Adrenal gland (tissue), 12 donors: ENCODE results near the gene MGAT1. TPM values are rescaled to one million over a fixed set of nuclear protein-coding genes. Genes with fewer than 3 reads are reported as not detected.

Experiments
- DNase-seq, 7 donors: peaks; one replicate each; pipeline ENCODE4 v3.0.0-alpha.2; 2019 to 2020
- H3K27ac ChIP-seq, 5 donors: fragments of 200-600 bp; sonication (generic) in 4 of 5; 1 replicate in 3 of 5; 2 replicates in 2 of 5; pipeline versions ENCODE4 v1.5.1 to v1.8.0; 2016 to 2020; ENCODE audit warnings: mild to moderate bottlenecking in 1 of 5
- H3K27me3 ChIP-seq: fragments of 200-600 bp; 2 replicates; pipeline ENCODE4 v1.8.0; 2021
- H3K36me3 ChIP-seq, 2 donors: fragments of 200-600 bp; replicated peaks in 1 of 2; 1 replicate in 1 of 2; 2 replicates in 1 of 2; pipeline versions ENCODE4 v1.5.1 to v1.8.0; 2018 to 2022
- H3K4me1 ChIP-seq, 2 donors: fragments of 200-600 bp; replicated peaks in 1 of 2; 1 replicate in 1 of 2; 2 replicates in 1 of 2; pipeline versions ENCODE4 v1.5.1 to v1.8.0; 2018 to 2021
- H3K4me3 ChIP-seq, 4 donors: fragments of 200-600 bp; sonication (generic) in 3 of 4; one replicate each; pipeline ENCODE4 v1.5.1; 2016 to 2018
- H3K9me3 ChIP-seq, 3 donors: fragments of 200-600 bp; sonication (generic) in 1 of 3; replicated peaks in 1 of 3; 1 replicate in 2 of 3; 2 replicates in 1 of 3; pipeline versions ENCODE4 v1.5.1 to v1.8.0; 2016 to 2021
- CTCF ChIP-seq, 6 experiments: fragments of 450-650 bp in 4 of 6; fragments of 200-600 bp in 2 of 6; sonication (generic) in 1 of 6; IDR thresholded peaks; 1 replicate in 5 of 6; 2 replicates in 1 of 6; pipeline versions ENCODE4 v1.5.1 to v1.8.0; 2016 to 2021; ENCODE audit warnings: antibody characterized with exemption in 6 of 6, mild to moderate bottlenecking in 2 of 6, moderate library complexity in 1 of 6
- POLR2A ChIP-seq, 2 donors: fragments of 450-650 bp; IDR thresholded peaks; one replicate each; pipeline ENCODE4 v1.6.1; 2017; ENCODE audit warnings: antibody characterized with exemption in 2 of 2, mild to moderate bottlenecking in 2 of 2, moderate library complexity in 1 of 2
- WGBS, 4 donors: extraction: QIAGEN DNeasy Blood & Tissue Kit in 2 of 4; methylation state at CpG; one replicate each; pipeline versions ENCODE4 v1.1.5 to v1.1.7; 2013 to 2017; 5-methylcytosine and 5-hydroxymethylcytosine counted together
- intact Hi-C, 2 donors: fragments of 100-400 bp; cut with DNase I; formaldehyde crosslinking; loops; one replicate each; pipeline versions ENCODE4 v1.14.1 to v1.15.0; 2022 to 2023
- polyA plus RNA-seq, 3 donors: library from polyadenylated mRNA; stranded (reverse); fragments of 200-250 nt in 2 of 3; fragments of 350-450 nt in 1 of 3; fragmentation: Illumina TruSeq in 1 of 3; extraction: RNeasy Lipid Tissue Mini Kit (QIAGEN cat#74804) in 1 of 3; gene quantifications; one replicate each; pipeline ENCODE4 v1.2.3, GENCODE V29; 2013 to 2014
- total RNA-seq, 9 donors: library from RNA; depleted of rRNA in 4 of 9; stranded (reverse); fragments of >200 nt in 4 of 9; fragments of 120-200 nt in 1 of 9; fragmentation: NEBNext Ultra II Directional in 1 of 9; extraction: Animal tissue kit (Norgen Biotek cat#: 25700) in 1 of 9; gene quantifications; one replicate each; pipeline versions ENCODE4 v1.1.0 to v1.2.4, GENCODE V29; 2013 to 2023
- donor health status: healthy with polysubstance abuse.
- donor health status: Bipolar disorder and iron deficiency.
- donor health status: DM: yes; HTN: yes; CAD: no.
- donor health status: DM: no; HTN: no; CAD: no.
- donor health status: DM: no; HTN: no; CAD: no.
- donor health status: DM: yes; HTN: yes; CAD: no.

The MGAT1 gene
- total and polyA plus RNA-seq, 12 donors, result 46.8 to 224 (median 140) TPM

GRCh38 chr5:180804129-180804618 lies 1.6 kb upstream of the MGAT1 start:
- peak overlapping the region in 1 of 4 donors; percentile 79 for H3K4me3 ChIP-seq
- DNase-seq, result peak in 3 of 7 donors; percentile 22 to 48 (median 28)

GRCh38 chr5:180803181-180804128 lies 849 bp upstream of the MGAT1 start:
- Histone ChIP-seq H3K27ac (peak overlapping the region; percentile 61 to 99 (median 96)), H3K4me1 (peaks cover 28 to 87% of the 10 kb centered on the region in 2 donors), H3K27me3 (no peaks in the 10 kb centered on the region), H3K9me3 (no peaks in the 10 kb centered on the region), H3K36me3 (no peaks in the 10 kb centered on the region), H3K4me3 (peak overlapping the region in 2 of 4 donors; percentile 79)
- peak in 1 of 2 donors; percentile 20 for TF ChIP-seq POLR2A (IDR thresholded peaks at IDR 0.05)
- peak in 1 of 6 experiments; percentile 3 for TF ChIP-seq CTCF (IDR thresholded peaks at IDR 0.05)
- intact Hi-C loops, result no loop called here
- peak; percentile 60 to 80 (median 67) for DNase-seq
- 46 to 67% (median 52%) methylated on average over 19 to 41 of the region's 41 CpGs for WGBS, 4 donors

More at GRCh38 chr5:180804129-180804618, 1.6 kb upstream of the MGAT1 start:
- no peaks in the 10 kb centered on the region for H3K9me3 ChIP-seq
- no peaks in the 10 kb centered on the region for H3K36me3 ChIP-seq
- H3K27me3 ChIP-seq, result no peaks in the 10 kb centered on the region
- TF ChIP-seq POLR2A (IDR thresholded peaks at IDR 0.05) (no peak), CTCF (IDR thresholded peaks at IDR 0.05) (no peak)
- intact Hi-C loops, result no loop called here
- peak overlapping the region in 4 of 5 donors; percentile 5 to 99 (median 65) for H3K27ac ChIP-seq
- WGBS, 4 donors, result 78 to 81% (median 79%) methylated on average over 17 to 22 of the region's 22 CpGs
- H3K4me1 ChIP-seq, result peaks cover 33 to 87% of the 10 kb centered on the region in 2 donors

- H3K9me3 ChIP-seq, result no peaks in the 10 kb centered on the region
- peak in 3 of 7 donors; percentile 16 to 63 (median 24) for DNase-seq
- H3K27ac ChIP-seq, result peak overlapping the region; percentile 96 to 99 (median 96)
- TF ChIP-seq POLR2A (IDR thresholded peaks at IDR 0.05), result no peak
- TF ChIP-seq CTCF (IDR thresholded peaks at IDR 0.05), result no peak
- H3K4me1 ChIP-seq, result peaks cover 37 to 83% of the 10 kb centered on the region in 2 donors
- WGBS, 4 donors, result 8 to 10% (median 9%) methylated on average over 15 of the region's 15 CpGs
- no peaks in the 10 kb centered on the region for H3K27me3 ChIP-seq
- peak overlapping the region in 3 of 4 donors; percentile 67 to 79 (median 79) for H3K4me3 ChIP-seq
- intact Hi-C loops, result no loop called here
- H3K36me3 ChIP-seq, result no peaks in the 10 kb centered on the region
Measured at GRCh38 chr5:180801596-180802324, 846 bp downstream of the MGAT1 start.
